Sigmoid colon (tissue), 4 donors: ENCODE measurements around the gene S100A1.

Experiments
- CTCF ChIP-seq, 4 experiments: fragments of 450-650 bp in 3 of 4; fragments of 200-600 bp in 1 of 4; IDR thresholded peaks; one replicate each; pipeline ENCODE4 v1.5.1; 2016 to 2019; ENCODE audit warnings: antibody characterized with exemption in 4 of 4, mild to moderate bottlenecking in 3 of 4, moderate library complexity in 2 of 4
- EP300 ChIP-seq, 4 donors: sonication (generic); formaldehyde crosslinking; IDR thresholded peaks; one replicate each; pipeline ENCODE4 v1.6.1; 2017; ENCODE audit warnings: antibody characterized with exemption in 4 of 4
- POLR2A ChIP-seq, 2 donors: fragments of 450-650 bp; IDR thresholded peaks; one replicate each; pipeline ENCODE4 v1.6.1; 2016; ENCODE audit warnings: antibody characterized with exemption in 2 of 2, mild to moderate bottlenecking in 2 of 2, moderate library complexity in 2 of 2
- POLR2AphosphoS5 ChIP-seq, 4 donors: sonication (generic); formaldehyde crosslinking; IDR thresholded peaks; one replicate each; pipeline ENCODE4 v1.6.1; 2017; ENCODE audit warnings: antibody characterized with exemption in 4 of 4

- TF ChIP-seq CTCF (IDR thresholded peaks at IDR 0.05): no peak
- TF ChIP-seq POLR2A (IDR thresholded peaks at IDR 0.05): no peak
- no peak for TF ChIP-seq POLR2AphosphoS5 (IDR thresholded peaks at IDR 0.05)
- TF ChIP-seq EP300 (IDR thresholded peaks at IDR 0.05): no peak
Measured at GRCh38 chr1:153623101-153623500, 5.1 kb upstream of the S100A1 start.
